Loucy (cell line): Measurements from ENCODE around the gene THBS1.

Source experiments
- CTCF ChIP-seq: fragments of 200-600 bp; sonication (generic); conservative IDR thresholded peaks from 2 replicates; pipeline ENCODE4 v1.5.1; 2014; ENCODE audit warnings: mild to moderate bottlenecking, antibody characterized with exemption, low read length
- EZH2phosphoT487 ChIP-seq: fragments of 200-600 bp; IDR thresholded peaks from 2 replicates; pipeline ENCODE4 v1.6.1; 2018; ENCODE audit warnings: antibody characterized with exemption, mild to moderate bottlenecking, moderate library complexity, borderline replicate concordance

- TF ChIP-seq CTCF (no peak), EZH2phosphoT487 (no peak)
These were observed 61.2 kb downstream of the THBS1 start for GRCh38 chr15:39642011-39642640.
